T1000 (cell line): ENCODE data around the gene CD2BP2.
A peak's percentile ranks its signal among the peaks of the same experiment; 100 is the strongest.
"Not testable (repeated sequence)": the region's sequence is repeated elsewhere in the genome, so short reads cannot be mapped to it uniquely, and the experiment has no call there.

Source experiments
- DNase-seq: peaks from one replicate; lab custom pipeline; 2025; ENCODE audit warnings: mixed read lengths; lab: John Stamatoyannopoulos, UW

CD2BP2 gene

DNA sequence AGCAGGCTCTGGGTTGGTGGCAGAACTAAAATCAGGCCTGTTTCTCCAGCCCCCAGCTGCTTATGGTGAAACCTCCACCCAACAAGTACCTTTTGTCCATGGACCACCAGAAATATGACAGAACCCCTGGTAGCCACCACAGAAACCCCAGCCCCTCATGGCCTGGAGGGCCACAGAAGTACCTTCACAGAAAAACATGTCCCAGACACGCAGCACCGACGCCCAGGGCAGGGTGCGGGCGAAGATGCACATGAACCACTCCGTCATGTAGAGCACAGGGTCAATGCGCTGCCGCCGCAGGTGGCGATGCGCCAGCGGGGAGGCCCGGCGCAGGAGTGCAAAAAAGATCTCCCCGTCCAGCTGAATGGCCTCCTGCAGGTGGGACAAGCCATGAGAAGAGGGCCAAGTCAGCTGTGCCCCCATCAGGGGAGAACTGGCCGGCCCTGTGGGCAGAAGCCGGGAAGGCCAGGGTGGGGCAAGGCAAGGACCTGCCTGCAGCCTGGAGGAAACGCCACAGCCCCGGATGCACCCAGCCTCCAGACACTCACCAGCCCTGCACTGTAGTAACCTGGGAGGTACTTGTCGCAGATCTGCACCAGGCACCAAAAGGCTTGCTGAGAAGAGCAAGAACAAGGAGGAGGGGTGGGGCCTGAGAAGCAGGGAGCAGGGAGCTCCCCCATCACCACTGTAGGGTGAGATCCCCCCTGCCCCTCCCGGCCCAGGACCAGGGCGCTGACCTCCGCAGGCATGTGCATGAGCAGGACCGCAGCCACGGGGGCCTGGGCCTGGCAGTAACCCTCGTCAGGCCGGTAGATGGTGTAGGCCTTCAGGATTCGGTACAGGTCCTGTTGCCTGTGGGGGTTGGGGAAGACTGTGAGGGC, 4.1 kb upstream of the CD2BP2 start:
- no peak for DNase-seq

DNA sequence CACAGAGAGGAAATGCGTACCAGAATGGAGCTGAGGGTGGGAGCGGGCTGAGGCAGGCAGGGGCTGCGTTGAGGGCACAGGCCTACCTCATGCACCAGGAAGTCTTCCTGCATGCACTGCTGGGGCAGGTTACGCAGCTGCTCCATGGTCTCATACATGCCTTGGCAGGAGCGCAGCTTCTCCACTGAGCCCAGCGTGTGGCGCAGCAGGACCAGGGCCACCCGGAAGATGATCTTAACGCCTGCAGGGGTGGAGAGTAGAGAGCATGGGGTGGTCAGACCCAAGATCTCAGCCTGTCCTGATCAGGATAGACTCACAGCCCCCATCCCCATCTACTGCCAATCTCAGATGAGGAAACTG, 3.4 kb upstream of the CD2BP2 start:
- no peak for DNase-seq

DNA sequence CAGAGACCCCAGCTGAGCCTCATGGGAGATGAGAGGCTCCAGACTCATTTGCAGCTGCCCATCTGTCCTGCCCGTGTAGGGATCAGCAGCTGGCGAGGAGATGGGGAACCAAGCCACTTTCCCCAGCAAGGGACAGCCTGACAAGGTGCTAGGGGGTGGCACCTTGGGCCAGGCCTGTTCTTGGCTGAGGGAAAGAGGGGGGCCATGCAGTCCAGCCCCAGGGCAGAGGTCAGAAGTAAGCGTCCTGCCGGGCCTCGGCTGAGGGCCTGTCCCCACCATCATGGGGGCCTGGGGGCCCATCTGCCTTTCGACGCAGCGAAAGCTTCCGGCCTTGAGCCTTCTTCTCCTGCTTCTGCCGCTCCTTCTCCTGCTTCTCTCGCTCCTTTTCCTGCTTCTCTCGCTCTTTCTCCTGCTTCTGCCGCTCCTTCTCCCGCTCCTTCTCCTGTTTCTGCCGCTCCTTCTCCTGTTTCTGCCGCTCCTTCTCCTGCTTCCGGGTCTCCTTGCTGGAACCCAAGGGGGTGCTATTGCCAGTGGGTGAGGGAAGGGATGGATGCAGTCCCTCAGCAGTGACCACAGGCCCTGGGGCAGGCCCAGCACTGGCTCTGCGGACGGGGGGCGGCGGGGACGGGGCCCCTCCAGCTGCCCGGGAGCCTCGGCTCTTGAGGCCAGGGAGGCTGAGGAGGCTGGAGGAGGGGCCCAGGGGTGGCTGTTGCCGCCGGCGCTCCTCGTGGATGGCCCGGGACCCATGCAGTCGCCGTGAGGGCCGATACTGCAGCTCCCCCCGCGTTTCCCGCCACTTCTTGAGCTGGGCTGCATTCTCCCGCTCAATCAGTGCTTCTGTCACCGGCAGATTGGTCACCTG, 2.8 kb upstream of the CD2BP2 start:
- DNase-seq = no peak

DNA sequence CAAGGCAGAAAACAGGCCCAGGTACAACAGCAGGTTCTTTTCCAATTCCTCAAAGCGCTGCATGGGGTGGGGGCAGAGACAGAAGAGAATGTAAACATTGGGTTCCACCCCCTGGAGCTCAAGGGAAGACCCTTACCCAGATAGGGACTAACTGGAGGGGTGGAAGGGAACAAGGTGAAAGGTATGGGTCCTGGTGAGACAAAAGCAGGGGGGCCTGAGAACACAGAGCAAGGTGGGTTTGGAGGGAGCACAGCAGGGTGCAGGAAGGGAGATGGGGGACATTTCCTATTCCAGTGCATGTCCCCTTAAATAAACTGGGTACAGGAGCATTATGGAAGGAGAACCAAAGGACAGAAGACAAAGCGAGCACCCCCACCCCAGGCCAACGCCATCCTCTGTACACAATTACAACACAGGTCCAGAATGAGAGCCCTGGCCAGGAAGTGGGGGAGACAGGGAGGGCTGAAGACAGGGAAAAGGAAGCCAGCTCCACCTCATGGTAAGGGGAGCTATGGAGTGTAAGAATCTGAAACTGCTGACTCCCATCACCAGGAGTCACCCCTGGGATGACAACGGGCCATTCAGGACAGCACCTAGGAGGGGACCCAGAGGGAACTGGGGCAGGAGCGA, 2.1 kb upstream of the CD2BP2 start:
- DNase-seq = no peak

DNA sequence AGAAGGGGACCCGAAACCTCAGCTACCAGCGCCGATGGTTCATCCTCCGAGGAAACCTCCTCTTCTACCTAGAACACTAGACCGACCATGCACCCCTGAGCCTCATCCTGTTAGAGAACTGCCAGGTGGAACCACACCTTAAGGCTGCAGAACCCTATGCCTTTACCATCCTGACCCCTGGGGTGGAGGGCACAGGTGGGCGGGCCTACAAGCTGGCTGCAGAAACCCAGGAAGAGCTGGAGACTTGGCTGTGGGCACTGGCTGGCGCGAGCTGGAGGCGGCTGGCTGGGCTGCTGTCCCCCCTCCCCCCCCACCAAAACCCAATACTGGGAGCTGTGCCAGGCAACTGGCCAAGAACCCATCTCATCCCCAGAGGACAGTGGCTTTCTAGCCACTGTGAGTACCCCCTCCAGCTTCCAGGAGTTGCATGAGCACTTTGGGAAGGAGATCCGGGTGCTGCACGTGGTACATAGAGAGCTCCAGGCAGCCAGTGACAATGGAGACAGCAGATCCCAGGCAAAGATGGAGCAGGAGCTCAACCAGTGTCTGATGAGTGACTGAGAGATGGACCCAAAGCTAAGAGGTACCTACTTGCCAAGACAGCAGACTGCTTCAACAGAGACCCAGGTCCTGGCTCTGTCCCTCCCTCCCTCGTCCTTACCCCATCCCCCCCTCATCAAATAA, 1.4 kb upstream of the CD2BP2 start:
- no peak for DNase-seq

DNA sequence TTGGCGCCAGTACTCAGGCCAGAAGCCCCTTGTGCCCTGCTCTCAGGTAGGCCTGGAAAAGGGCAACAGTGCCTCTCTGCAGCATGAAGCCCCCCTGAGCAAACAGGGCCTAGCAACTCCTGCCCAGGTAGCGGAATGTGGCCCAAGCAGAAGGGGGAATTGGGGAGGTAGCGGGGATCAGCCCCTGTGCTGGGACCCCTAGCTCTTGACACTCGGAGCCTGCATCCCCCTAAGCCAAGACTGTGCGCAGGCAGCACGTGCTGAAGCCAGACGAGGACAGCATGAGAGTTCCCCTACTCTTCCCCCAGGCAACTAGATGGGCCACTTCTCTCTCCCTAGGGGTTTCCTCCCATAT, 823 bp upstream of the CD2BP2 start:
- no peak for DNase-seq

DNA sequence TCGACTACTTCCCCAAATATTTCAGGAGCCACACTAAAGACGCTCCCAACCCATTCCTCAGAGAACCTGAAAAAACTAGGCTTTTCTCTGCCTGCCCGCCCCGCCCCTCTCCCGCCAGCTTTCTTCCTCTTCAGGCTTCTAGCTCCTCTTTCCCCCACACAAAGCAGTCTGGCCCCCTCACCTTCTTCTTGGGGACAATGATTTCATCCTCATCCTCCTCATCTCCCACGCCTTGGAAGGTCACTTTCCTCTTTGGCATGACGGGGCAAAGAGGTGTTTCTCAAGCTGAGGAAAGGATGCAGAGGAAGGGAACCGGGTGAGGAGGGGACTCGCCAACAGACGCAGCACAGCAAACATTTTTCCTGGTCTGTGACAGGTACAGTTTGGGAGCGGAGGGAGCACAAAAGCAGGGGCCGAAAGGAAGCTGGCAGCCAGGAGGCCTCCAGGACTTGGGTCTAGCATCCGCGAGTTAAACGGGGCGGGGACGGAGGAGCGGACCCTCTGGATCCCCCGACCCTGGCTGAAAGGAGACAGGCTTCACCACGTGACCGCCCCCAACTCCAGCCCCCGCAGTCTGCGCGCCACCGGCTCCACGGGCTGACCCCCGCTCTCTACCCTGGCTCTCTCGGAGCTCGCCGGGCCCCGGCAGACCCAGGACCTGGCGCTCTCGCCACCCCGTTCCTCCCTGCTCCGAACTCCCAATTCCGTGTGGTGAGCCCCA, 525 bp downstream of the CD2BP2 start:
- no peak for DNase-seq

DNA sequence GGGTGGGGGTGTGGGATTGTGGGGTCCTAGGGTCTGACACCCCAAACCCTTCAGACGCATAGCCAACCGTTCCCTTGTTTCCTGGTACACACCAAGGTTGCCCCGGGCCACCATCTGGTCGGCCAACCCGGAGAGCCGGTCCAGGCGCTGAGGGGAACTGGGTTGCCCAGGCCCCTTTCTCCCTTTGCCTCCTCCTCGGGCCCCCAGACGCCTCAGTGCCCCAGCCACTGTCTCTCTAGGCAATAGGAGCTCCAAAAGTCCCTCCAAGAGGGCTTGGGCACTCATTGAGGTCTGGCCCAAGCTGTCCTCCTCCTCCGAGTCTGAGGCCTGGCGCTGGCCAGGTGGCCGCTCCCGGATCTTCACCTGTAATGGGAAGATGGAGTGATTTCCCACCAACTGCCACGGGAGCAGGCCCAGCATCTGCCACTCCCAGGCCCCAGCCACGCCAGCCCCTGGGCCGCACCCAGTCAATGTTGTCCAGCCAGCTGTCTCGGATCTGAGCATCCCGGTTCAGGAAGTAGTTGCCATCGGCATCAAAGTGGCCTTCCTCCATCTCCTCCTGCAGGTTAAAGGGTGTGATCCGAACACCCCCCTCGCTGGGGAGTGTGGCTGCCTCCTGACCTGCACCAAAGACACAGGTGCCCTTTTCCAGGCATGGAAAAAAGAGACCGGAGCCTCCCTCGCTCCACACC, 1.5 kb downstream of the CD2BP2 start:
- no peak for DNase-seq

DNA sequence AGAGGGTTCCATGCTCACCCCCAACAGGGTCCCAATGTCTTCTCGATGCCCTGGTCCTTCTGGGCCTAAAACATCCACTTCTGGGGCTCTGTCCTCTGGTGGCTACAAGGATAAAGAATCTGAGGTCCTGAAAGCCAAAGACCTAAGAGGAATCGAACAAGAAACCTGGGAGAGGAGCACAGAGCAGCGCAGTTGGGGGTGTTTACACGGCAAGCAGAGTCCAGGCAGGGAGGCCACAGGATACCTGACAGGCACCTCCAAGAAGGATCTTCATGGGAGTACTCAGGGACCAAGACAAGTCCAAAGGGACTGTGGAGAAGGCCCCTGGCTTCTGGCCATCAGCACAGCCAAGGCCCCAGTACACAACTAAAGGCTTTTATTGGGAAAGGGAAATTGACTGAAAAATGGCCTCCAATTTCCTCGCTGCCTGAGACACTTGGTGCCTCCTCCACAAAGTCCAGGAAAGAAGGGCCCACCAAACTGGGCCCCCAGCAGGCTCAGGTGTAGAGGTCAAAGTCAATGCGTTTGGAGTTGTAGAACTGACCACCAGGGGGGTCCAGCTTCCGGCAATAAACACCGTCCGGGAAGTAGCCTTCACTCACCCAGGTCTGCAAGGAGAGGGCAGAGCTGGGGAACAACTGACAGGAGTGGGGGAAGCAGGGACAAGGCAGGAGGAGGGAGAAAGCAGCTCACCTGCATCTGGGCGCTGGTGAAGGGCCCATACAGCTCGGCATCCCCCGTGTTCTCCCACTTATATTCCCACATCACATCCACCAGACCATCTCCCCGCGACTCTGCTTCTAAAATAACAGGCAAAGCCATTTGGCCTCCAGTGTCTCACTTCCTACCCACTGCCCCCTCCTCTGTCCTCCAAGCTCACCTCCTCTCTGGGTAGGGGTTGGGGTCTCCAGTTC, 2.4 kb downstream of the CD2BP2 start:
- no peak for DNase-seq

DNA sequence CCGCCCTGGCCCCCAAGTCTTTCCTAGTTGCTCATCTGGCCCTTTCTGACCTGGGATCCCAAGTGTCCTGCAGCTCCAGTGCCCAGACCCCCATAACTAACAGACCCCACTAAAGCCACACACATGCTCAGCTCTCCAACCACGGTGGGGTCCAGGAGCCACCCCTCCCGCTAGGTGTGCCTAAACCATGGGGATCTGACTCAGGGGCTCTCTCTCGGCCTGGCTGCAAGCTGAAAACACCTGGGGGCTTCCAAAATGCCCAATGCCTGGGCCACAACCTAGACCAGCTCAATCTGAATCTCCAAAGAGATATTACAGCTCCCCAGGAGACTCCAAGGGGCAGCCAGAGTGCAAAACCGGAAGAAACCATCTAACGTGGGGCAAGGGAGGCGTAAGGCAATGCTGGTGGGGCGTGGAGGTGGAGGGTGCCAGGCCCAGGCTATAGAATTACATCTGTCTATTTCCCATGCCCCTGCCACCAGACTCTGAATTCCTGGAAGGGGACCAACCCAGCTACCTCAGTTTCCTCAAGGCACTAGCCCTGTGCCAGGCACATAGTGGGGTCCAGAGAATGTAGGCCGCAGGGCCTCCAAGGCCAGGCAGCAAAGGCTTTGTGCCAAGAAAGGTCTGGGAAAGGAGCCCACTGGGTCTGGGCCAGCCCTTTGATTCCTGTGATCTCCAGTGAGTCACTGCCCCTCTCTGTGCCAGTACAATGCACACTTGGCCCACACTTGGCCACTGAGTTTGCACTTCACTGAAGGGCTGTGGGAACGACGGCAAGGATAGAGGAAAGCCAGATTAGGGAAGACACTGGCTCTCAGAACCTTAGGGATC, 3.3 kb downstream of the CD2BP2 start:
- DNase-seq = peak; percentile 76

DNA sequence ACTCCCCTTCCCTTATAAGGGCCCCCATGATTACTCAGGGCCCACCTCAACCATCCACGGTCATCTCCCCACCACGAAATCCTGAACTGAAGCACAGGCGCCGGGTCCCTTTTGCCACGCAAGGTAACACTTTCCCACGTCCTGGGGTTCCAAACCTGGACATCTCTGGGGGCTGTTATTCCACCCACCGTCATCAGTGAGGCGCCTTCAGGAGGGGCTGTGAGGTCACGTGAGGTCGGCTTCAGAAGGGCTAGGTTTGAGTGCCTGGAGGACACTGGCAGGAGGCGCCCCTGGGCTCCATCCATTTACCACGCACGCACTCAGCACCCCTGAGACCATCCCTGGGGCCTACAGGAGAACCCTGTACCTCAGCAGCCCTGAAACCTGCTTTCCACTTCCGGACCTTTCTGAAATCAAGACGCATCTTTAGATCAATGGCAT, 4.1 kb downstream of the CD2BP2 start:
- DNase-seq = no peak

DNA sequence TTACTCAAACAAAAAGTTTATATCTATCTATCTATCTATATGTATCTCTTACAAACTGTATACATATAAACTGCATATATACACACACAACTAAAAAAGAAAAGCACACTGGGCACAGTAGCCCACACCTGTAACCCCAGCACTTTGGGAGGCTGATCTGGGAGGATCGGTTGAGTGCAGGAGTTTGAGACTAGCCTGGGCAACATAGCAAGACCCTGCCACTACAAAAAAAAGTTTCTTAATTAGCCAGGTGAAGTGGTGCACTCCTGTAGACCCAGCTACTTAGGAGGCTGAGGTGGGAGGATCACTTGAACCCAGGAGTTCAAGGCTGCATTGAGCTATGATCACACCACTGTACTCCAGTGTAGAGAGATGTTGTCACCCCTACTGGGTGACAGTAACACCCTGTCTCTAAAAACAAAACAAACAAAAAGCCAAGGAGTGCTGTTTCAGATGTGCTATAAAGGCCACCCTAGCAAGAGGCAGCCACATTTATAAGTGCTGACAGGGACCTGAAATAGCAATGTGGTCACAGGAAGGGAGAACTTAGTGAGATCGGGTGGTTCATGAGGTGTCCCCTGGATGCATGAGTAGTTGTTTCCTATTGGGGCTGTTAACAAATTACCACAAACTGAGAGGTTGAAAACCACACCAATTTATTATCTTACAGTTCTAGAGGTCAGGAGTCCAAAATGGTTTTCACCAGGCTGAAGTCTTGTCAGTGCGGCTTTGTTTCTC, 4.8 kb downstream of the CD2BP2 start:
- DNase-seq = no peak

DNA sequence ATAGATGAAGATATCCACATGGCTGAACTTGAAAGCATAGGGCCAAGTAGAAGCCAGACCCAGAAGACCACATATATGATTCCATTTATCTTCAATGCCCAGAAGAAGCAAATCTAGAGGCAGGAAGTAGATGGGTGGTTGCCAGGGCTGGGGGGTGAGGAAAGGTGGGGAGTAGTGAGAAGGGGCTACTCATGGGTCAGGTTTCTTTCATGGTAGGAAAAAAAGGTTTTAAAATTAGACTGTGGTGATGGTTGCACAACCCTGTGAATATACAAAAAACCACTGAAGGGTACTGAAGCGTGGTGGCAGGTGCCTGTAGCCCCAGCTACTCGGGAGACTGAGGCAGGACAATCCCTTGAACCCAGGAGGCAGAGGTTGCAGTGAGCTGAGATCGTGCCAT, 5.4 kb downstream of the CD2BP2 start:
- no peak for DNase-seq

DNA sequence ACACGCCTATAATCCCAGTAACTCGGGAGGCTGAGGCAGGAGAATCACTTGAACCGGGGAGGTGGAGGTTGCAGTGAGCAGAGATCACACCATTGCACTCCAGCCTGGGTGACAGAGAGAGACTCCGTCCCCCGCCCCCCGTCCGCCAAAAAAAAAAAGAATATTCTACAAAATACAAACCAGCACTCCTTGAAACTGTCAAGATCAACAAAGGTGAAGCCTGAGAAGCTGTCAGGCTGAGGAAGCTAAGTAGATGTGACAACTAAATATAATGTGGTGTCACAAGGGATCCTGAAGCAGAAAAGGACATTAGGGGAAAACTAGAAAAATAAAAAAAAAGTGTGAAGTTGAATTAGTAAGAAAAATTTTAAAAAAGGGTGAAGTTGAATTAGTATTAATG, 6.2 kb downstream of the CD2BP2 start:
- DNase-seq = no peak

DNA sequence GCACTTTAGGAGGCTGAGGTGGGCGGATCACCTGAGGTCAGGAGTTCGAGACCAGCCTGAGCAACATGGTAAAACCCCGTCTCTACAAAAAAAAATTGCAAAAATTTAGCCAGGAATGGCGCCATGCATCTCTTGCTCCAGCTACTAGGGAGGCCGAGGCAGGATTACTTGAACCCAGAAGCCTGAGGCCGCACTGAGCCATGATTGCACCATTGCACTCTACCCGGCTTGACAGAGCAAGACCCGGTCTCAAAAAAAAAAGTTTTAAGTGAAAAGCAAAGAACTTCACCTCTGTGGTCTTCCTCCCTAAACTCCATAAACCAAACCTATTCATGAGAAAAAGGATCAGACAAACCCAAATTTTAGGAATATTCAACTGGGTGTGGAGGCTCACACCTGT, 7.0 kb downstream of the CD2BP2 start:
- no peak for DNase-seq

DNA sequence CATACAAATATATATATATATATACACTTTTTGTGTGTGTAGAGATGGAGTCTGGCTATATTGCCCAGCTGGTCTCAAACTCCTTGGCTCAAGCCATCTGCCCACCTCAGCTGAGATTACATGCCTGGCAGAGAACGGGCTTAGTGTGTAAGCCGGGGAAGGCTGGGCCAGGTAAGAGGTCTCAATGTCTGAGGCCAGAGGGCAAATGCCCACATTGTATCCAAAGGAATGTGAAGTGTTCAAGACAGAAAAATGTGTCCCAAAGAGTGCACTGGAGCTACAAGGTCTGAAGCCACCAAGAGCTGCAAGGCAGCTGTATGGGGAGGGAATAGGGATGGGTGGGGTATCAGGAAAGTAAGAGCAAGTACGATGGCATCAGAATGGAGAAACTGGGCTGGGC, 8.8 kb downstream of the CD2BP2 start:
- DNase-seq = no peak

DNA sequence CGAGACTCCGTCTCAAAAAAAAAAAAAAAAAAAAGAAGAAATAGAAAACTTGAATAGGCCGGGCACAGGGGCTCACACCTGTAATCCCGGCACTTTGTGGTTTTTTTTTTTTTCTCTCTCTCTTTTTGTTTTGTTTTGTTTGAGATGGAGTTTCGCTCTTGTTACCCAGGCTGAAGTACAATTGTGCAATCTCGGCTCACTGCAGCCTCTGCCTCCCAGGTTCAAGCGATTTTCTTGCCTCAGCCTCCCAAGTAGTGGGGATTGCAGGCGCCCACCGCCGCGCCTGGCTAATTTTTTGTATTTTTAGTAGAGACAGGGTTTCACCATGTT, 11.7 kb downstream of the CD2BP2 start:
- DNase-seq = not testable (repeated sequence)

DNA sequence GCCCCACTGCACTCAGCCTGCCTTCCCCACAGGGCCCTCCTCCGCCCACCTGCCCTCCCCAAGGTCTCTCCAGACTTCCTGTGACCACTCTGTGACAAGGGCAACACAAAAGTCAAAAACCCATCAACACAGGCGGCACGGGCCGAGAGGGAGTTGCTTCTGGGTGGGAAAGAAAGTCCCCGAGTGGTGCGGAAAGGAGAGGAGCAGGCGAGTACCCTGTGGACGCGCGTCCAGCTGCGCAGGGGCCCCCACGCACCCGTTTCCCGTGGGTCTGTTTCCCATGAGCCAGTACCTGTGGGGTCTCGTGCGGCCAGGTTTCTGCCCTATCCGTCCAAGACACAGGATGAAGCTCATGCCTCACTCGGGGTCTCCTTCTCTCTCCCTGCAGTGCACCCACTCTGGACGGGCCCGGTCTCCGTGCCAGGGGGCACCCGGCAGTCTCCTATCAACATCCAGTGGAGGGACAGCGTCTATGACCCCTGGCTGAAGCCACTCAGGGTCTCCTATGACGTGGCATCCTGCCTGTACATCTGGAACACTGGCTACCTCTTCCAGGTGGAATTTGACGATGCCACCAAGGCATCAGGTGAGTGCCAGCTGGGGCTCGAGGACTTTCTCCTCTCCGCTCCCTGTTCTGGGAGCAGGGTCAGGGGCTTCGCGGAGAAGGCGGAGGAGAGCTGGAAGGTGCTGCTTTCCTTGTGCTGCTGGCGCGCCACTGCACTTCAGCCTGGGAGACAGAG, 12.2 kb downstream of the CD2BP2 start:
- no peak for DNase-seq
